DMS114 treated with DMSO at 0.1 percent for 48 hours (cell line): ENCODE measurements around the gene COPZ1.
"Not testable (repeated sequence)": the region's sequence is repeated elsewhere in the genome, so short reads cannot be mapped to it uniquely, and the experiment has no call there.

Experiments used
- DNase-seq: peaks from one replicate; lab custom pipeline; 2025; ENCODE audit not compliant: unreplicated experiment; lab: John Stamatoyannopoulos, UW

COPZ1 gene

GRCh38 chr12:54294152-54294952 lies 30.6 kb upstream of the COPZ1 start:
- DNase-seq: no peak

GRCh38 chr12:54294953-54295566 lies 29.9 kb upstream of the COPZ1 start:
- DNase-seq: no peak

- DNase-seq: no peak
Observed at GRCh38 chr12:54296393-54297099, 28.4 kb upstream of the COPZ1 start.

- DNase-seq: no peak
Observed at GRCh38 chr12:54298904-54299303, 26.0 kb upstream of the COPZ1 start.

GRCh38 chr12:54299515-54300224 lies 25.3 kb upstream of the COPZ1 start:
- no peak for DNase-seq

- no peak for DNase-seq
Observed at GRCh38 chr12:54300225-54300731, 24.7 kb upstream of the COPZ1 start.

GRCh38 chr12:54300732-54301427 lies 24.1 kb upstream of the COPZ1 start, which contains the start of gene NFE2:
Gene NFE2, minus strand, starts transcription at chr12:54301015. Its CDS starts 5,767 bp downstream, at chr12:54295248.
- no peak for DNase-seq

- no peak for DNase-seq
Observed at GRCh38 chr12:54301428-54302048, 23.4 kb upstream of the COPZ1 start.

- no peak for DNase-seq
Observed at GRCh38 chr12:54303640-54304039, 21.3 kb upstream of the COPZ1 start.

- no peak for DNase-seq
Observed at GRCh38 chr12:54304187-54304810, 20.6 kb upstream of the COPZ1 start.

- no peak for DNase-seq
Observed at GRCh38 chr12:54306925-54307741, 17.8 kb upstream of the COPZ1 start.

- DNase-seq: no peak
Observed at GRCh38 chr12:54311051-54311450, 13.9 kb upstream of the COPZ1 start.

- DNase-seq: not testable (repeated sequence)
Observed at GRCh38 chr12:54312309-54312708, 12.6 kb upstream of the COPZ1 start.

GRCh38 chr12:54321363-54321762 lies 3.6 kb upstream of the COPZ1 start:
- no peak for DNase-seq

- not testable (repeated sequence) for DNase-seq
Observed at GRCh38 chr12:54325442-54326109, 645 bp downstream of the COPZ1 start.

GRCh38 chr12:54328595-54329337 lies 3.8 kb downstream of the COPZ1 start:
- no peak for DNase-seq

- no peak for DNase-seq
Observed at GRCh38 chr12:54329759-54330158, 4.8 kb downstream of the COPZ1 start.
